SU-DHL-6 (cell line): Measurements from ENCODE around the gene ZNF746.
"Not testable (repeated sequence)": the region's sequence is repeated elsewhere in the genome, so short reads cannot be mapped to it uniquely, and the experiment has no call there.

Source experiments
- H2AFZ ChIP-seq: fragments of 200-600 bp; sonication (generic); 2 replicates; pipeline ENCODE4 v1.6.1; 2014; ENCODE audit warnings: low read depth, mild to moderate bottlenecking, moderate library complexity, mixed read lengths, antibody characterized with exemption, low read length; ENCODE audit not compliant: severe bottlenecking
- H3F3A ChIP-seq: fragments of 200-600 bp; shearing (Covaris generic); 2 replicates; pipeline ENCODE4 v1.6.0; 2016; ENCODE audit warnings: antibody characterized with exemption, mild to moderate bottlenecking; ENCODE audit not compliant: insufficient read depth
- H3K27ac ChIP-seq: fragments of 200-600 bp; sonication (generic); 2 replicates; pipeline ENCODE4 v1.5.1; 2016; ENCODE audit warnings: low read depth, mild to moderate bottlenecking, low read length, moderate library complexity, mixed read lengths
- H3K27me3 ChIP-seq: fragments of 200-600 bp; sonication (generic), shearing (Covaris generic); 2 replicates; pipeline ENCODE4 v1.6.0; 2014; ENCODE audit warnings: mild to moderate bottlenecking, low read length
- H3K36me3 ChIP-seq: fragments of 200-600 bp; sonication (generic); 2 replicates; pipeline ENCODE4 v1.6.1; 2014; ENCODE audit warnings: mild to moderate bottlenecking, low read length, mixed read lengths
- H3K4me2 ChIP-seq: fragments of 300-600, 200-600 bp; shearing (Covaris generic), sonication (generic); 2 replicates; pipeline ENCODE4 v1.6.0; 2014; ENCODE audit warnings: low read length, low read depth, mild to moderate bottlenecking; ENCODE audit not compliant: poor library complexity, severe bottlenecking
- H3K4me3 ChIP-seq: fragments of 200-600 bp; sonication (generic); 2 replicates; pipeline ENCODE4 v1.5.1; 2014; ENCODE audit warnings: antibody characterized with exemption, low read length, mild to moderate bottlenecking, mixed read lengths; ENCODE audit not compliant: insufficient read depth, poor library complexity, severe bottlenecking
- H3K79me2 ChIP-seq: fragments of 200-600 bp; sonication (generic); 2 replicates; pipeline ENCODE4 v1.6.1; 2014; ENCODE audit warnings: mild to moderate bottlenecking, low read length, moderate library complexity; ENCODE audit not compliant: insufficient read depth
- H3K9ac ChIP-seq: fragments of 200-600 bp; sonication (generic); 2 replicates; pipeline ENCODE4 v1.7.0; 2014; ENCODE audit warnings: mild to moderate bottlenecking, low read length
- H3K9me2 ChIP-seq: fragments of 200-600 bp; sonication (generic); replicated peaks from 2 replicates; pipeline ENCODE4 v1.6.1; 2014; ENCODE audit warnings: low read length; ENCODE audit not compliant: insufficient read depth
- H3K9me3 ChIP-seq: fragments of 200-600 bp; sonication (generic); 2 replicates; pipeline ENCODE4 v1.6.1; 2014; ENCODE audit warnings: low read length, mixed read lengths; ENCODE audit not compliant: insufficient read depth
- H4K20me1 ChIP-seq: fragments of 200-600 bp; sonication (generic); 2 replicates; pipeline ENCODE4 v1.6.1; 2014; ENCODE audit warnings: low read depth, mild to moderate bottlenecking, antibody characterized with exemption, low read length, moderate library complexity, mixed read lengths
- CTCF ChIP-seq: fragments of 200-600 bp; sonication (generic); IDR thresholded peaks from one replicate; pipeline ENCODE4 v1.5.1; 2017; ENCODE audit warnings: antibody characterized with exemption, mild to moderate bottlenecking, low read length, moderate library complexity; ENCODE audit not compliant: insufficient read depth, poor library complexity, severe bottlenecking
- EZH2phosphoT487 ChIP-seq: fragments of 200-600 bp; sonication (generic), shearing (Covaris generic); conservative IDR thresholded peaks from 2 replicates; pipeline ENCODE4 v1.6.1; 2018; ENCODE audit warnings: mild to moderate bottlenecking, antibody characterized with exemption, low read length, moderate library complexity, mixed read lengths

Gene ZNF746

GRCh38 chr7:149448961-149449360 lies 48.6 kb downstream of the ZNF746 start:
- H3K4me2 ChIP-seq: no peak overlapping the region
- H3K79me2 ChIP-seq: no peaks in the 10 kb centered on the region
- no peaks in the 10 kb centered on the region for H3K9me3 ChIP-seq
- H3K27ac ChIP-seq: no peak overlapping the region
- TF ChIP-seq EZH2phosphoT487: no peak
- no peak for TF ChIP-seq CTCF
- no peaks in the 10 kb centered on the region for H3K27me3 ChIP-seq
- no peak overlapping the region for H3K4me3 ChIP-seq
- H3K36me3 ChIP-seq: peaks cover 3% of the 10 kb centered on the region; the same call in 1 of the 2 replicates
- H3K9me2 ChIP-seq: no peaks in the 10 kb centered on the region
- H3K9ac ChIP-seq: no peak overlapping the region
- no peaks in the 10 kb centered on the region for H4K20me1 ChIP-seq
- H2AFZ ChIP-seq: no peak overlapping the region
- no peaks in the 10 kb centered on the region for H3F3A ChIP-seq

DNA sequence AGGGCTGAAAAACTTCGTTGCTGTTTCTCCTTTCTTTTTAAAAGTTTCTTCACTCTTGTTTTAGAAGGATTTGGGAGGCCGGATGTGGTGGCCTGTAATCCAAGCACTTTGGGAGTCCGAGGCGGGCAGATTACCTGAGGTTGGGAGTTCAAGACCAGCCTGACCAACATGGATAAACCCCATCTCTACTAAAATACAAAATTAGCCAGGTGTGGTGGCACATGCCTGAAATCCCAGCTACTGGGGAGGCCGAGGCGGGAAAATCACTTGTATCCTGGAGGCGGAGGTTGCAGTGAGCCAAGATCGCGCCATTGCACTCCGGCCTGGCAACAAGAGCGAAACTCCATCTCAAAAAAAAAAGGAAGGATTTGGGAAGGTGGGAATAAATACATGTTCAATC lies 51.6 kb downstream of the ZNF746 start:
- H2AFZ ChIP-seq, H3K79me2 ChIP-seq, H3K36me3 ChIP-seq: not testable (repeated sequence)

DNA sequence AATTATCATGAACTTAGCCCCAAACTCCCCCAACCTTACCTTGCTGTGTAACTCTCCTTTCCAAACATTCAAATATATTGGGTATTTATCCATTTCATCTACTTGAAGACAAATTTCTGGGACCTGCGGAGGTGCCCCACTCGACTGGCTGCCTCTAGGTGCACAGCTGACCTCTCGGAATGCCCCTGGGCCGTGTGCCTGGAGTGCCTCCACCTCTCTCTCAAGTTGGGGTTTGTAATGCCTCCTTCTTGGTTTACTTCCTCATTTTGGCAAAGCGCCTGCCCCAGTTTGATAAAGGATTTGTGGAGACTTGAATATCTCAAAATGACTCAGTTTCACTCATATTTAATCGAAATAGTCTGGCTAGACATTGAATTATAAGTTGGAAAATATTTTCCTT lies 53.3 kb downstream of the ZNF746 start:
- Histone ChIP-seq H3K36me3 (no peaks in the 10 kb centered on the region; the same call in 1 of the 2 replicates), H3K4me2 (no peak overlapping the region), H3K4me3 (no peak overlapping the region), H3K79me2 (no peaks in the 10 kb centered on the region), H3K9me3 (no peaks in the 10 kb centered on the region), H3K9me2 (no peaks in the 10 kb centered on the region), H4K20me1 (no peaks in the 10 kb centered on the region), H3K27ac (no peak overlapping the region), H2AFZ (no peak overlapping the region), H3K9ac (no peak overlapping the region), H3K27me3 (no peaks in the 10 kb centered on the region), H3F3A (no peaks in the 10 kb centered on the region)
- no peak for TF ChIP-seq EZH2phosphoT487
- TF ChIP-seq CTCF: no peak

More for the DNA sequence above, 51.6 kb downstream of the ZNF746 start:
- H3F3A ChIP-seq, H3K27me3 ChIP-seq, H3K9ac ChIP-seq, H3K4me2 ChIP-seq, H3K4me3 ChIP-seq, H3K9me3 ChIP-seq, H3K27ac ChIP-seq, H3K9me2 ChIP-seq, H4K20me1 ChIP-seq: not testable (repeated sequence)

- Histone ChIP-seq H2AFZ (no peak overlapping the region), H3K79me2 (no peaks in the 10 kb centered on the region), H3K27me3 (no peaks in the 10 kb centered on the region), H3K9ac (no peak overlapping the region), H3K4me2 (no peak overlapping the region), H3K9me2 (no peaks in the 10 kb centered on the region), H3K4me3 (no peak overlapping the region), H3F3A (no peaks in the 10 kb centered on the region), H3K27ac (no peak overlapping the region), H3K9me3 (no peaks in the 10 kb centered on the region), H3K36me3 (no peaks in the 10 kb centered on the region; the same call in 1 of the 2 replicates), H4K20me1 (no peaks in the 10 kb centered on the region)
- TF ChIP-seq EZH2phosphoT487: no peak
- TF ChIP-seq CTCF: no peak
These were observed 54.1 kb downstream of the ZNF746 start for GRCh38 chr7:149443523-149443922.
